GM20000 (cell line): ENCODE data around the gene IL18BP.

Source experiments
- DNase-seq: peaks from one replicate; pipeline ENCODE4 v3.0.0; 2012; ENCODE audit warnings: low spot score
- TF ChIP-seq, protein P1 (sequence below): IDR thresholded peaks from 2 replicates; pipeline ENCODE4 v1.5.1; 2012; ENCODE audit warnings: mild to moderate bottlenecking, control low read depth; ENCODE audit errors: extremely low read depth, missing control alignments

The IL18BP gene

DNA sequence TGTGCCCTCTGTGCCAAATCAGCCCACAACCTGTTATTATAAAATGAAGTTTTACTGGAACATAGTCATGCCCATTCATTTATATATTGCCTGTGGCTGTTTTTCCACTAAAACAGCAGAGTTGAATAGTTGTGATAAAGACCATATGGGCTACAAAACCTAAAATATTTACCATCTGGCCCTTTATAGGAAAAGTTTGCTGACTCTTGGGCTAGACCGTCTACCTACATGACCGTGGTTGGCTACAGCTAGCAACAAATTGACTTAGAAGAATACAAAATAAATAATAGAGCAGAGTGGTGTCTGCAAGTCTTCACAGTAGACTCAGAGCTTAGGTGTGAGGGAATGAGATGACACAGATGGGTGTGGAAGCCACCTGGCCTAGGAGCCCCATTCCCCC lies 11.2 kb upstream of the IL18BP start:
- DNase-seq: no peak

DNA sequence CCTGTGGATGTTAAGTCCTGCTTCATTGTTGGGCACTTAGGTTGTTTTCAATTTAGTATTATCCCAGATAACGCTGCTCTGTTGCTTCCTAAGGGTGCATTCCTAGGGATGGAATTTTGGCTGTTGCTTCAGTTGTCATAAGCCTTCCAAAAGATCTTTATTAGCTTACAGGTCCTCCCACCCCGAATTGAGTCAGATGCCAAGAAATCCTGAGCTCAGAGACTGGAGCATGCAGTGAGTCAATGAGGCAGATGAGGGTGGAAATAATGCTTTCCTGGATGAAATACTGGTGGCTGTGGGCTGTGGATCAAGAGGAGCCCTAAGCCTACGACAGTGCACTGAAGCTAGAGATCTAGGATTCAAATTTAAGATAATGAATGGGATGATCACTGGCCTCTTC lies 10.7 kb upstream of the IL18BP start:
- TF ChIP-seq, protein P1, sequence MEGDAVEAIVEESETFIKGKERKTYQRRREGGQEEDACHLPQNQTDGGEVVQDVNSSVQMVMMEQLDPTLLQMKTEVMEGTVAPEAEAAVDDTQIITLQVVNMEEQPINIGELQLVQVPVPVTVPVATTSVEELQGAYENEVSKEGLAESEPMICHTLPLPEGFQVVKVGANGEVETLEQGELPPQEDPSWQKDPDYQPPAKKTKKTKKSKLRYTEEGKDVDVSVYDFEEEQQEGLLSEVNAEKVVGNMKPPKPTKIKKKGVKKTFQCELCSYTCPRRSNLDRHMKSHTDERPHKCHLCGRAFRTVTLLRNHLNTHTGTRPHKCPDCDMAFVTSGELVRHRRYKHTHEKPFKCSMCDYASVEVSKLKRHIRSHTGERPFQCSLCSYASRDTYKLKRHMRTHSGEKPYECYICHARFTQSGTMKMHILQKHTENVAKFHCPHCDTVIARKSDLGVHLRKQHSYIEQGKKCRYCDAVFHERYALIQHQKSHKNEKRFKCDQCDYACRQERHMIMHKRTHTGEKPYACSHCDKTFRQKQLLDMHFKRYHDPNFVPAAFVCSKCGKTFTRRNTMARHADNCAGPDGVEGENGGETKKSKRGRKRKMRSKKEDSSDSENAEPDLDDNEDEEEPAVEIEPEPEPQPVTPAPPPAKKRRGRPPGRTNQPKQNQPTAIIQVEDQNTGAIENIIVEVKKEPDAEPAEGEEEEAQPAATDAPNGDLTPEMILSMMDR: no peak
- DNase-seq: no peak

More for the DNA sequence above, 11.2 kb upstream of the IL18BP start:
- TF ChIP-seq, protein P1: no peak

DNA sequence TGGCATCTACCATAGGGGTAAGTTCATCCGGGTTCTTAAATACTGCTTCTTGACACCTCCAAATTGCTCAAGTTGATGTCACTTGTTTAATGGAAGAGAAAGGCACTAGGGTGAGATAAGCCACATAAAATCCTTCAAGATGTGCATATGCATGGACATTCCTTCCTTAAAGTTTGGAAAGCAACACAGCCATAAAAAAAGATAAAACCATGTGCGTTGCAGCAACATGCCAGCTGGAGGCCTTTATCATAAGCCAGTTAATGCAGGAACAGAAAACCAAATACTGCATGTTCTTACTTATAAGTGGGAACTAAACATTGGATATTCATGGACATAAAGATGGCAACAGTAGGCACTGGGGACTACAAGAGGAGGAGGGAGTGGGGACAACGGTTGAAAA lies 8.0 kb upstream of the IL18BP start:
- DNase-seq: no peak
- TF ChIP-seq, protein P1: no peak

DNA sequence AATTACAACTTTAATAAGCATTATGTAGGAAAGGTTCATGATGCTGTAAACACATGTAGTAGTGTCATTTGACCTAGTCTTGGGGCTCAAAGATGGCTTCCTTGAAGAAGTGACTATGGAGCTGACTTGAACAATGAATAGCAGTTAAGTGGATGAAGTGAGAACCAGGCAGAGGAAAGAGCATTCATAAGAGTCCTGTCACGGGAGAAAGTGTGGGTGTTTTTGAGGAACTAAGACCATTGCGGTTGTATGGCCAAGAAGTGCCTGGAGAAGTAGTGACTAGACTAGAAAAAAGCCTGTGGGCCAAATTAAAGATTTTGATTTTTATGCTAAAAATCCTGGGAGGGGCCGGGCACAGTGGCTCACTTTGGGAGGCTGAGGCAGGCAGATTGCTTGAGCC lies 7.2 kb upstream of the IL18BP start:
- TF ChIP-seq, protein P1: no peak
- DNase-seq: peak; percentile 59

DNA sequence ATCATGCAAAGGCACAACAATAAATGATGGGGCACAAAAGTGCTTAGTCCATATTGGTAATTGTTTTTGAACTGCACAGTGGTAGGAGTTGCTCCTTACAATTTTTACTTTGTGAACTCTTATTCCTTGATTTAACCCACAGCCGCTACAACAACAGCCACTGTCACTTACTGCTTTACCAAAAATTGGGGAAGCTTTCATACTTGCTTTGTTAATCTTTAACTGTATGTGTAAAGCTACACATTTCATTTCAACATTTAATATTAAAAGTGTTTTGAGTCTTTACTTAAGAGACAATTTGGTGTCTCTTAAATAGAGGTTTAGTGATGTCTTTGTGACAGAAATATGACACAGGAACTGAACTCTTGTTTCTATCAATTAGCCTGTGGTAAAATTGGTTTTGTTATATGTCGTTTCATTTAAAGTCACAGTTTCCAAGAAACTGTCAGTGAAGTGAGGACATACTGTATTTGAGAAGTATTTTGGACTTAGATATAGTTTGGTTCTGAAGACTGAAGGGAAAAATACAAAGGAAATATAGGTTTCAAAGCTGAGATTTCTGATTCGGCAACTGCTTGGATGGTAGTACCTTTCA lies 6.5 kb upstream of the IL18BP start:
- TF ChIP-seq, protein P1: no peak
- DNase-seq: no peak

DNA sequence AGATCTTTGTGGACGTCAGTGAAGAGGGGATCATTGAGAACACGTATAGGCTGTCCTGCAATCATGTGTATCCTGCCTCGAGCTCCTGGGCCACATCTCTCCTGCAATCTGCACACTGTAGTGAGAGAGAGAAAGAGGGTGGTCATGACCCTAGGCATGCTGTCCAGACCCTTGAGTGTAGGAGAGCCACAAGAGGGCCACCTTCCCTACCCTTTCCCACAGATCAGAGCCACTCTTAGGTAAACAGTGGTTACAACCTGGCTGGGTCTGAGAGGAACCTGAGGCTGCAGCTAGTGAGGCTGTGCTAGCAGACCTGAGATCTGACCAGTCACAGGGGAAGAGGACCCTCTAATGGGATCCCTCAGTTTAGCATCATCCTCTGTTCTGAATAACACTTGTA lies 3.9 kb upstream of the IL18BP start:
- TF ChIP-seq, protein P1: no peak
- DNase-seq: no peak

DNA sequence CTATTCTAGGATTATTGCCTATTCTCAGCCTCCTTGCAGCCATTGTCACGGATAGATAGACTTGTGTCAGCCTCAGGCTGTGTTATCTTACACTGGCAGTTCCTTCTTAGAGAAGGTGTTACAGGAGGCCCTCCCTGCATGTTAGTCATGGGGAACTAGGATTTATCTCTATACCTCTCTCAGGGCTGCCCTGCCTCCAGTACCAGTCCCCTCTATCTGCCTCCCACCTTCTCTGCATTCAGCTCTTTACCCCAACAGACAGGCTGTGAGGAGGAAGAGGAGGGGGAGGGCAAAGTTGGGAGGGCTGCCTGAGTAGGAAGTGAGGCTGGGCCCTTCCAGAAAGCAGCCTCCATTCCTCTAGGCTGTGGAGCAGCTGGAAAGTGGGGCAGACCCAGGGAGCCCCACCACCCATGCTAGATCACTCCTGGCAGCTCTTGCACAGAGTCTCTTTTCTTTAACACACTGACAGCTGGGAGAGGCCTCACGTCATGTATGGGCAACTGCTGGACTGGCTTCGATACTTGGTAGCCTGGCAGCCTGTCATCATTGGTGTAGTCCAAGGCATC lies 2.9 kb upstream of the IL18BP start:
- TF ChIP-seq, protein P1: no peak
- DNase-seq: no peak
